ENCODE data around the gene DTL.

DTL gene

GRCh38 chr1:212091438-212092121 is 56.0 kb downstream of the DTL start:
- no peak for DNase-seq (ENCODE audit: low read depth)

DNA sequence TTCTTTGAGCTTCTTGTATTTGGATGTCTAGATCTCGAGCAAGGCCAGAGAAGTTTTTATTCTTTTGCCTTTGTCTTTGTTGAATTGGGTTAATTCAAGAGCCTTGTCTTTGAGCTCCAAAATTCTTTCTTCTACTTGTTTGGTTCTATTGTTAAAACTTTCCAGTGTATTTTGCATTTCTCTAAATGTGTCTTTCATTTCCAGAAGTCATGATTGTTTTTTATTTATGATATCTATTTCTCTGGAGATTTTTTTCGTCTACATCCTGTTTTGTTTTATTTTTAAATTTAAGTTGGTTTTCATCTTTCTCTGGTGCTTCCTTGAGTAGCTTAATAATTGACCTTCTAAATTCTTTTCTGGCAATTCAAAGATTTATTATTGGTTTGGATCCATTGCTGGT is 61.8 kb downstream of the DTL start:
- DNase-seq (ENCODE audit: low read depth): no peak

DNA sequence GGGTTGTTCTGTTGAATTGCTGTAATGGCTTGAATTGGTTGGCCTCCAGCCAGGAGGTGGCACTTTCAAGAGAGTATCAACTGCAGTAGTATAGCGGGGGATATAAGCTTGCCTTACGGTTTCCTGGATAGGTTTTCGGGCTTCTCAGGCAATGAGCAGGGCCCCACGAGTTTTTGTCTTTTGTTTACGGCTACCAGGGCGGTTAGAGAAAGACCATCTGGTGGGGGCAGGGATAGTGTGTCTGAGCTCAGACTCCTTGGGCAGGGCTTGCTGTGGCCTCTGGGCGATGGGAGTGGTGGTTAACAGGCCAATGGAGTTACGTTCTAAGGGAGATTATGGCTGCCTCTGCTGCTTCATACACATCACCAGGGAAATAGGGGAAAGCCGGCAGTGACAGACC is 62.8 kb downstream of the DTL start:
- DNase-seq (ENCODE audit: low read depth): no peak

GRCh38 chr1:212098771-212099170 is 63.2 kb downstream of the DTL start:
- DNase-seq (ENCODE audit: low read depth): no peak

GRCh38 chr1:212101251-212101650 is 65.7 kb downstream of the DTL start:
- DNase-seq (ENCODE audit: low read depth): no peak

DNA sequence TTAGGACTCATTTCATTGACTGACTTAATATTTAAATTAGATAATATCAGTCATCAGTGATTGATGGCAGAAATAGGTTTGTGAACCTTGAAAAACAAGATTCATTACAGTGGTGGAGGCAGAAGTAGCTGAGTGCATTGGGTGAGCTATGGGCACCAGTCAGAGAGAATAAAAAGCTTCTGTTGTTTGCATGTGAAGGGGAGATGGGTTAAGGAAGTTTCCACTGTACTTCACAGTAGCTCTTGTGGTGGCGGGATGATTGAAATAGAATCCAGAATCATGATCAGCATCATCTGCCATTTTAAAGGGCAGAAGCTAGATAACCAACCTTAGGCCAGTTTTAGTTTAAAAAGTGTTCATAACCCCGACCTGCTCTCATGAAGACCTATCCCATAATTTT is 66.2 kb downstream of the DTL start:
- DNase-seq (ENCODE audit: low read depth): no peak

DNA sequence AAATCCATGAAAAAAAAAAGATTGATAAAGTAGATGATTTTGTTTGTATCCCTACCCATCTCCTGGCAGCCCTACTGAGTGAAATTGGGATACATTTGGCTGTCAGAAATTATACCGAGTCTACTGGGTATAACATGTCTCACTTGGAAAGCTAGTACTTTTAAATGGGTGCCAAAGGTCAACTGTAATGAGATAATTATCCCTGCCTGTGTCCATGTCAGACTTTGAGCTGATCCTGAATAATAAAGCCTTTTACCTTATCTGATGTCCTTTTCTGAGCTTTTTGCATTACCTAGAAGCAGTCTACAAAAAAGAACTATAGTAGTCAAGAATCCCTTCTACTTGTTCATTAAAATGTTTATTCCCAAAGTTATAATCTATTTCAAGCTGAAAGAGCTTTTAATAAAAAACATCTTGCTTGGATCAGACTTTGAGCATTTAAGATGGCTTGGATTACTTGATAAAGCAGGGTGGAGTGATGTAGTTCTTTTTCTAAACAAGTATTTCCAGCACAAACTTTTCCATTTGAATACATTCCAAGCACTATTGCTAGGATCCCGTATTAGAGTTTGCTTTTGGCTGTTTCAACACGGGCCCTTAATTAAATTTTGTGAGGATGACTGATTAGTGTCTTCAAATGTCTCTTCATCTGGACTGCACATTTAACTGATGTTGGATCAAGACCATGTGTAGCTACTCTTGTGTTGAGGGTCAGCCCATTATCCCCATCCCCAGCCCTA is 69.2 kb downstream of the DTL start:
- no peak for DNase-seq (ENCODE audit: low read depth)

DNA sequence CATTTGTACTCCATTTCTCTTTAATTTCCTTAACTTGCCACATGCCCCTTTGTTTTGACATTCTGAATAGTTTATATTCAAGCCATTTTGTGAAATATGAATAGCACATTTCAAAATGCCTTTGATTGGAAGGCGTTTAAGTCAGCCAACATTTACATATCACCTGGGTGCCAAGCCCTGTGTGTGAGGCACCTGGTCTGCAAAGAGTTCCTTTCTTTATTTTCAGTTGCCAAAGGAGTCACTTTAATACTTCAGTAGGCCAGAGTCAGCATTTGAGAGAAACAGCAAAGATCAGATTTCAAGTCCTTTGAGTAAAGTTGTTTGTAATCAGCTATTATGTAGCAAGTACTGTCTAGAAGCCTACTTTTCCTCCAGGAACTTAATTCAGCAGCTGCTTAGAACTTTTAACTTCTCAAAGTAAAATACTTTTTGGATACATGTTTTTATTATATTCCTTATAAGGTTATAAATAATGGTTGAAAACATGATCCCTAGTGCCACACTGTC is 70.8 kb downstream of the DTL start:
- DNase-seq (ENCODE audit: low read depth): no peak

DNA sequence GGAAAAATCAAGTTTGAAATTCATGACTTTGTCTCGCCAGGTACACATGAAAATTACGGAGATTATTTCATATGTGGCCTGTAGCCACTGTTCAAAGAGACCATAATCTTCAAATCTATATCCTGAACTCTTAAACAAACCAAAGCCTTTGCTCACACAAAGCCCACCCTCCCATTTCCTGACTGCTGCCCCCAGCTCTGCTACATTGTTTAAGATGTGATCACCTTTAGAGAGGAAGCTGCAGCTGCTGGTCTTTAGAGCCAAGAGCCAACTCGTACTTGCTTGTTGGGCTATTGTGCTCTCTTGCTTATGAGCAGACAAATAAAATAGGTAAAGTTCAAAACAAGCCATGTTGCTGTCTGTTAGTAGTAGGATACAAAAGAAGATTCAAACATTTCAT is 71.9 kb downstream of the DTL start:
- DNase-seq (ENCODE audit: low read depth): no peak

- no peak for DNase-seq (ENCODE audit: low read depth)
These were observed 72.6 kb downstream of the DTL start for GRCh38 chr1:212108187-212108586.

DNA sequence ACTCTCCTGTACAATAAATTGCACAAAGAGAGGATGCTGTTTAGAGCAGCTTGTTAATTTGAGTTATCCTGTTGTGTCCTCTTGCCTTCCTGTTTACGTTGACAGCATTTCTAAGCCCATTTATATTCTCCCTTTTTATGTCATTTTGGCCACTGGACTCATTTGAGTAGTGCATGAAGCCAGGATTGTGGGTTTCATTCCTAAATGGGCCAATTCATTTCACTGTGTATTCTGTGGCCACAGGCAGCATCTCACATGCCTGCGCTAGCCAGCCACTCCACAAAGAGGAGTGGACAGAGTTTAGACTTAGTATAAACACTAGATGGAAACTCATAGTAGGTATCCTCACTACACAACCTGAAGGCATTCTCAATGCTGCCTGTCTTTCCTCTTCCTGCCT is 73.4 kb downstream of the DTL start:
- no peak for DNase-seq (ENCODE audit: low read depth)

GRCh38 chr1:212109728-212110127 is 74.2 kb downstream of the DTL start:
- no peak for DNase-seq (ENCODE audit: low read depth)

GRCh38 chr1:212110617-212111016 is 75.1 kb downstream of the DTL start:
- DNase-seq (ENCODE audit: low read depth): no peak

- no peak for DNase-seq (ENCODE audit: low read depth)
These were observed 76.0 kb downstream of the DTL start for GRCh38 chr1:212111536-212111935.

- DNase-seq (ENCODE audit: low read depth): no peak
These were observed 78.2 kb downstream of the DTL start for GRCh38 chr1:212113706-212114105.

DNA sequence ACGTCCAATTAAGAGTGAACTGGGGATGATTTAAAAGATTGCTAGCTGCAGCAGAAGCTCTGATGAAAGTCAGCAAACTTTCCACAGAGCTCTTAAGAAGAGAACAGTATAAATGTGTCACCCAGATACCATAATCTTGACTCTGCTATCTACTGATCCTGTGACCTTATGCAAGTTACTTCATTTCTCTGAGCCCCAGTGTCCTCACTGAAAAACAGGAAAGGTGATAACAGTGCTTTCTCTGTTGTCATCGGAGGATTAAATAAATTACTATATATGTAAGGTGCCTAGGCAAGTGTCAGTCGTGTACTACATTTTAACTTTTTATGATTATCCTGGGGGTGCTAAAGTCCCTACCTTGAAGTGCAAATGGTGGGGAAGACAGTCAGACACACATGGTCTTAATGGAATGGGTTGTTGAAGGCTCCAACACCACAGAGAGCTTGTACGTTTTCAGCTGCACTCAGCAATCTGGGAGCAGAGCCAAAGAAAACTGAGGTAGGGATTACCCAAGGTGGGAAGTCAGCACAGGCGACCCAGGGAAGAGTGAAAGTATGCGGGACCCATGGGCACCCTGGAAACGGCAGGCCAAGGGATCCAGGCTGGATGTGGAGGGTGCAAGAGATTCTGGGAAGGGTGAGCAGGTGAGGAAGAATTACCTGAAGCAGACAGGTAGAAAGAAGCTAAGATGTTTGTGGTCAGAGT is 82.8 kb downstream of the DTL start:
- DNase-seq (ENCODE audit: low read depth): no peak

- DNase-seq (ENCODE audit: low read depth): no peak
These were observed 83.3 kb downstream of the DTL start for GRCh38 chr1:212118872-212119260.

DNA sequence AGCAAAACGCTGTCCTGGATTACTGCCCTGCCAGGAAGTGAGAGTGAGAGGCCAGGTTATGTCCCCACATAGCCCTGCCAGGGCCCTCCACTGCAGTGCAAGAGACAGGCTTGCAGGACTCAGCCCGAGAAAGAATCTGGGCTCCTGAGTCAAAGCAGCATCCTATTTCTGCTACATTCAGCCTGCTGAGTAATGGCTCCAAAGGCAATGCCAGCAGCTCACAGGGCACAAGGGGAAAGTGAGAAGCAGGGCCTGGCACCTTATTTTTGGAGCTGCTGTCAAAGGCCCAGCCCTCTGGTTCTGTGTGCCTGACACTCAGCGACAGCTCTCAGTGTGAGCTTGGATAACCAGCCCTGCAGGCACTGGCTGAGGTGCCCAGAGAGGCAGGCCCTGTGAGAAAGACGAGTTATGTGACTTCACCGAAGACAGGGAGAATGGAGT is 83.9 kb downstream of the DTL start:
- no peak for DNase-seq (ENCODE audit: low read depth)

DNA sequence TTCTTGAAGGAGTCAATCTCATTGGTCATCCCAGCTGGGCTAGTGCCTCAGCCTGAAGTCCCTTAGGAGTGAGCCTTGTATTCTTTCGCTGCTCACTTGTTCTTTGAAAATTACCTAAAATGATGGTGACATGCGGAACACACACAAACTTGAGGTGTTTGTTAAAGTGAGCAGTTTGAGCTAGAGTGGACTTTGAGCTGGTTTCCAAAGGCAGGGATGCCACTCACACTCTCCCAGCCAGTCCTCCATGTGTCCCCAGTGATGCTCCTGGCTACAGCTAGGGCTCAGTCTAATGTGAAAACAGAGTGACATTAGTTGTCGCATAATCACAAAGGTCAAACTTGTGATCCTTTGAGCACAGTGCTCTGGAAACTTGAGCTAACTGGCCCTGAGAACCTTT is 84.3 kb downstream of the DTL start:
- DNase-seq (ENCODE audit: low read depth): no peak

DNA sequence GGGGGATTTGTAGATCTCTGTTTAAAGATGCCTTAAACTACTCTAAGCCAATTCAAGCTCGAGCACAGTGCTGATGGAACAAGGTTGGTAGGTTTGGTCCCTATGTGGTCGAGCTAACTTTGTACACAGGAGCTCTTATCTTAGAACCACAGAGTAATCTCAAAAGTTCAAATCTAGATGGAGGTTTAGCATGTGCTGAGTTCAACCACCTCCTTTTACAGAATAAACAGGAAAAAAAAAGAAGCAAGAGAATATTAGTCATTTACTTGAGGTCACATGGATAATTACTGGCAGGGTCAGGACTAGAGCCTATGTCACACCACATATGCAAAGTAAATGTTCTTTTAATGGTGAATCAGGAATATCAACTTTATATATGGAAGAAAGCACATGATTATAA is 86.2 kb downstream of the DTL start:
- DNase-seq (ENCODE audit: low read depth): no peak

DNA sequence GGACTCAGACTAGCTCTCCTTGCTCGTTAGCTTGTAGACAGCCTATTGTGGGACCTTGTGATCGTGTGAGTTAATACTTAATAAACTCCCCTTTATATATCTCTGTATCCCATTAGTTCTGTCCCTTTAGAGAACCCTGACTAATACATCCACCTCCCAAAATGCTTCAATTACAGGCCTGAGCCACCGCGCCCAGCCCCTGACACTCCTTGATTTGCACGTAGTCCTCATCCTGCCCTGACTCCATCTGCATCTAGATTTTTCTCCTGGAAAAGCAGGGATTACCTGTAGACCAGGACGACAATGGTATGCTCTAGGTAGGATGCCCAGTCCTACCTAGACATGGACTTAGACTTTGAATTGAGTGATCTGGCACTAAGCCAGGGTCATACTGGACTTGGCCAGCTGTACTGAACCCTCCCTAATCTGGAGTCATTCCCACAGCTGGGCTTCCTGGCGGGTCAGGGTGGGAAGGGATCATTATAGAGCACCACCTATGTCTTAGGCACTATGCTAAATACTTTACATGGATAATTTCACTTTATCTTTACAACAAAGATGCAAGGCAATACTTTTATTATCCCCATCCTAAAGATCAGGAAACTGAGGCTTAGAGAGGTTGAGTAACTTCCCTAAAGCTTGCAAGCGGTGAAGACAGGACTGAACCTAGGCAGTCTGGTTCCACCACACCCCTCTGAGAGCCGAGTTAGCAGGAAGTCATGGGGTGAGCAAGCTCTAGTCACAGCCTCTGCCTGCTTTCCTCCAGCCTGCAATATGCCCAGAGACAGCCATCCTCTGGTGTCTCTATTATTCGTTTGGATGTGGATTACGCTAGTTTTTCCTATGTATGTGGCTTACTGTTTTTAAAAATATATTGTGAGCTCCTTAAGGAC is 89.4 kb downstream of the DTL start:
- no peak for DNase-seq (ENCODE audit: low read depth)

- no peak for DNase-seq (ENCODE audit: low read depth)
These were observed 90.1 kb downstream of the DTL start for GRCh38 chr1:212125654-212126053.

All from stimulated activated CD4-positive, alpha-beta T cell treated with anti-CD3 and anti-CD28 coated beads, Interleukin-2, amount 100 ng/mL, for 4 hours (primary cell).